ENCODE data around the gene AVPR2. TPM values are rescaled to one million over a fixed set of nuclear protein-coding genes. Genes with fewer than 3 reads are reported as not detected.

Gene AVPR2
- polyA plus RNA-seq, result not detected

DNA sequence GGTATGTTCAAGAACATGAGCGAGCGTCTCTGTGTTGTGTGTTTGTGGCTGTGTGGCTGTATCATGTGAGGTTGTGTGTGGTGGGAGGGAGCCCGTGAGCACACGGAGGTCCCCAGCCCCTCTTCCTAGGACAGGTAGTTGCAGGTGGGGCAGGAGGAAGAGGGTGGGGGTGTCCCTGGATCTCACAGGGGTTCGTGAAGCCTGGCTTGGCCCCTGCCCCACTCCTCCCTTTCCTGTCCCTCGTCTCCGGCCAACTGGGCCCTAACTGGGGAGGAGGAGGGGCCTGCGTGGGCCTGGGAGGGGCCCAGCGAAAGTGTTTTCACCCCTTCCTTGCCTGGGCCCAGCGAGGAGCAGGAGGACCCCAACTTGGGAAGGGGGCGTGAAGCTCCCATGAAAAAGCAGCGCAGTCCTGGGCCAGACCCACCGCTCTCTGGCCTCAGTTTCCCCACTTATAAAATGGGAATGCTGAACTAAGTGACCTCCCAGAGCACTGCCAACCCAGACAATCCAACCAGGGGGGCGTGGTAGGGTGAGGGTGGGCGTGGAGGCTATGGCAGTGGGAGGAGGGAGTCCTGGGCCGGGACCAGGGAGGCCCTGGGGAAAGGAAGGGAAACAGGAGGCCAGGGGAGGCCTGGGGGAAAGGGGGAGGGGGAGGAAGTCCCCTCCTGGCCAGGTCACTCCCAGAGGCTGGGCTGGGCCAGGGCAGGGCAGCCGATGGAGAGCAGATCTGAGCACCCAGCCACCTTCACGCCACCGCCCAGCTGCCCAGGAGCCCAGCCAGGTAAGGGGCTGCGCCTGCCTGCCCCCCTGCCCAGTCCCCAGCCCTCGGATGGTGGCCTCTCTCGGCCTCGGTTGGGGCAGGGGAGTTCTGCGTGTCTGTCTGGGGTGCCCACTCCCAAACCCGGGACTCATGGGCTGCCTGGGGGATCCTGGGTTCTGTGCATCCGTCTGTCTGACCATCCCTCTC is at the start of gene AVPR2:
AVPR2 (plus strand) TSS at position 683 of the 967 bp plus-strand sequence. CDS start 473 bp downstream, outside the sequence.
- H3K9me3 Mint-ChIP-seq, result peaks cover 0 to 4% (median 0%) of the 10 kb centered on the region in 3 donors
- peak within 1 kb of the TSS; percentile 59 to 87 (median 80) for H3K27ac Mint-ChIP-seq
- peak within 1 kb of the TSS; percentile 4 to 88 (median 48) for H3K4me3 Mint-ChIP-seq
- peaks cover 2% of the 10 kb centered on the region for H3K36me3 Mint-ChIP-seq
- H3K27me3 Mint-ChIP-seq, result peaks cover 5% of the 10 kb centered on the region
- H3K4me1 Mint-ChIP-seq, result peaks cover 12 to 38% (median 30%) of the 10 kb centered on the region in 3 donors

- peaks cover 36% of the 10 kb centered on the region for H3K27me3 Mint-ChIP-seq
- H3K4me3 Mint-ChIP-seq, result no peak overlapping the region
- H3K4me1 Mint-ChIP-seq, result peaks cover 0 to 4% (median 0%) of the 10 kb centered on the region in 3 donors
- H3K9me3 Mint-ChIP-seq, result no peaks in the 10 kb centered on the region
- no peaks in the 10 kb centered on the region for H3K36me3 Mint-ChIP-seq
- H3K27ac Mint-ChIP-seq, result no peak overlapping the region
Measured at GRCh38 chrX:153854702-153855101, 49.8 kb upstream of the AVPR2 start.

DNA sequence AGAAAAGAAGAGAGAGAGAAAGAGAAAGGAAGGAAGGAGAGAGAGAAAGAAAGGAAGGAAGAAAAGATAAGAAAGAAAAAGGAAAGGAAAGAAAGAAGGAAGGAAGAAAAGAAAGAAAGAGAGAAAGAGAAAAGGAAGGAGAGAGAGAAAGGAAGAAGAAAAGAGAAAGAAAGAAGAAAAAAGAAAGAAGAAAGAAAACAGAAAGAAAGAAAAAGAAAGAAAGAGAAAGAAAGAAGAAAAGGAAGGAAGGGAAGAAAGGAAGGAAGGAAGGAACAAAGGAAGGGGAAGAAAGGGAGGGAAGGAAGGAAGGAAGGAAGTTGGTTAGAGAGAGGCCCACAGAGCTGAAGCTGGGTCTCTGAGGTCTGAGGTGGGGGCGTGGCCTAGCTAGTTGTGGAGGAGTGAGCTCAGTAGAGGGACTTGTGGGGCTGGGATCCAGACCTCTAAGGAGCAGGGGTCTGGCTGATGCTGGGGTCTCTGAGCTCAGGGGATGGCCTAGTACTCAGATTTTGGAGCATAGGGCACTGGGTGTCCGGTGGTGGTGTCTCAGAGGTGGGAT is 47.0 kb upstream of the AVPR2 start:
- Mint-ChIP-seq H3K27me3 (peaks cover 25% of the 10 kb centered on the region), H3K4me3 (no peak overlapping the region), H3K4me1 (peaks cover 0 to 13% (median 0%) of the 10 kb centered on the region in 3 donors), H3K27ac (no peak overlapping the region), H3K36me3 (no peaks in the 10 kb centered on the region), H3K9me3 (no peaks in the 10 kb centered on the region)

DNA sequence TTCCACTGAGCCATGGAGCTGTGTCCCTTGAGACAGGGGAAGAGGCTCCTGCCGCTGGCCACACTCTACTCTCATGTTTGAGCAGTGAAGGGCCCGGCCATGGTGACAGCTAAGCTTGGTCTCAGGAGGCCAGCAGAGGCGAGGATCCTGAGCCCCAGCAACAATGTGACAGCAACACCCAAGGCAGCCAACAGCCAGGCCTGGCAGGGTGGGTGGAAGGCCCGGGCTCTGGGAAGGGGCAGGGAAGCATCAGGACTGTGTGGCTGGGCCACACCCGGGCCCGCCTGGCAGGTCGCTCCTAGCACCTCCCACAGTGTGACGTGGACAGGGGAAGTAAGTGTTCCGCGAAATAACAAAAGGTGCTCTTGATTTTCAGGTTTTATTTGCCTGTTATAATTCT is 43.3 kb upstream of the AVPR2 start:
- Mint-ChIP-seq H3K4me1 (peaks cover 0 to 13% (median 0%) of the 10 kb centered on the region in 3 donors), H3K9me3 (no peaks in the 10 kb centered on the region), H3K36me3 (no peaks in the 10 kb centered on the region), H3K27me3 (peaks cover 7% of the 10 kb centered on the region), H3K4me3 (no peak overlapping the region), H3K27ac (no peak overlapping the region)

- no peak overlapping the region for H3K4me3 Mint-ChIP-seq
- H3K27me3 Mint-ChIP-seq, result peaks cover 5% of the 10 kb centered on the region
- no peak overlapping the region for H3K27ac Mint-ChIP-seq
- H3K9me3 Mint-ChIP-seq, result no peaks in the 10 kb centered on the region
- H3K36me3 Mint-ChIP-seq, result no peaks in the 10 kb centered on the region
- H3K4me1 Mint-ChIP-seq, result peaks cover 0 to 13% (median 0%) of the 10 kb centered on the region in 3 donors
Measured at GRCh38 chrX:153861733-153862310, 42.7 kb upstream of the AVPR2 start.

GRCh38 chrX:153862369-153863250 is 41.9 kb upstream of the AVPR2 start:
- no peak overlapping the region for H3K4me3 Mint-ChIP-seq
- no peak overlapping the region for H3K27ac Mint-ChIP-seq
- no peaks in the 10 kb centered on the region for H3K36me3 Mint-ChIP-seq
- H3K9me3 Mint-ChIP-seq, result no peaks in the 10 kb centered on the region
- peaks cover 0 to 12% (median 0%) of the 10 kb centered on the region in 3 donors for H3K4me1 Mint-ChIP-seq
- peaks cover 4% of the 10 kb centered on the region for H3K27me3 Mint-ChIP-seq

DNA sequence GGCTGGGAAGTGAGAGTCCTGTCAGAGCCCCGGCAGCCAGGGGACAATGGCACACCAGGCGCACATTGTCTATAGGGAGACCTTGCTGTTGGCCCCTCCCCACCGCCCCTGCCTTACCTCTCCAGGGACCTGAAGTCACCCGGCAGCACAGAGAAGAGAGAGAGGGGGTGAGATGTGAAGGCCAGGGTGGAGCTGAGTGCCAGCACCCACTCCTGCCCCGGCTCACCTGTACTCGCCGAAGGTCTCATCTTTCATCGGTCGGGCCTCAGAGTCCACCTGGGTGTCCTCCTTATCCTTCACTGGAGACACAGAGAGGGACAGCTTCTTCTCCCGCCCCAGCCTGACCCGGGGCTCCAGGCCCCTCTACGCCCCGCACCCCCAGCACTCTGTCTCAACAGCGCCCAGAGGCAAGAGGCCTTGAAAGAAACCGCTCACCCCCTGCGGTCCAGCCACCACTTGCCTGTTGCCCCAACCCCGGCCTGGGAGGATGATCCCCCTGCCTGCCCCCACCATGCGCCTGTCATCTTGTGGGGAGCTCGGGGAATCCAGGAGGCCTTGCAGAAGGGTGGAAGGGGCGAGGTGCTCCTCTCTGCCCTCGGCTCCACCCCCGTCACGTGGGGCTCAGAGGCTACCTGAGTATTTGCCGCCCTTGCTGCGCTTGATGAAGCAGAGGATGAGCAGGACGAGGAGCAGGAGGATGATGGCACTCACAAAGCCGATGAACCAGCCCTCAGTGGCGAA is 41.1 kb upstream of the AVPR2 start:
- Mint-ChIP-seq H3K36me3 (no peaks in the 10 kb centered on the region), H3K4me3 (no peak overlapping the region), H3K9me3 (no peaks in the 10 kb centered on the region), H3K27me3 (peaks cover 5% of the 10 kb centered on the region), H3K27ac (no peak overlapping the region), H3K4me1 (peaks cover 0 to 11% (median 0%) of the 10 kb centered on the region in 3 donors)

DNA sequence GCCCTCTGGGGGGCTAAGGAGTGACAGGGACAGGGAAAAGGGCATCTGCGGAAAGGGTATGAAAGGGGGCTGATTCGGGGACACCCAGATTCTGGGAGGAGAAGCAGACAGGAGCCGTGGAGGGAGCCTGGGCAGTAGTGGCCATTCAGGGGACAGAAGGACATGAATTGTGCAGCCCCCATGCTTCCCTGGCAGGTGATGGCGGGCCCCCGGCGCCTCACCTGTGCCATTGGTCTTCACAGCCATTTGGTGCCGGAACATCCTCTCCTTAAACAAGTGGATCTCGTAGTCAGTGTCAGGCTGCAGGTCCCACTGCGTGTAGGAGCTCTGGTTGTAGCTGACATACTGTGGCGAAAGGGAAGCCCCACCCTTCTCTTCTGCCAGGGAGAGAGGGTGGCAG is 40.4 kb upstream of the AVPR2 start:
- Mint-ChIP-seq H3K4me3 (no peak overlapping the region), H3K4me1 (peaks cover 0 to 11% (median 0%) of the 10 kb centered on the region in 3 donors), H3K36me3 (no peaks in the 10 kb centered on the region), H3K9me3 (no peaks in the 10 kb centered on the region), H3K27me3 (peaks cover 5% of the 10 kb centered on the region), H3K27ac (no peak overlapping the region)

GRCh38 chrX:153864561-153865320 is 39.7 kb upstream of the AVPR2 start:
- H3K27me3 Mint-ChIP-seq, result peaks cover 5% of the 10 kb centered on the region
- peaks cover 0 to 9% (median 0%) of the 10 kb centered on the region in 3 donors for H3K4me1 Mint-ChIP-seq
- H3K36me3 Mint-ChIP-seq, result no peaks in the 10 kb centered on the region
- no peaks in the 10 kb centered on the region for H3K9me3 Mint-ChIP-seq
- no peak overlapping the region for H3K27ac Mint-ChIP-seq
- no peak overlapping the region for H3K4me3 Mint-ChIP-seq

DNA sequence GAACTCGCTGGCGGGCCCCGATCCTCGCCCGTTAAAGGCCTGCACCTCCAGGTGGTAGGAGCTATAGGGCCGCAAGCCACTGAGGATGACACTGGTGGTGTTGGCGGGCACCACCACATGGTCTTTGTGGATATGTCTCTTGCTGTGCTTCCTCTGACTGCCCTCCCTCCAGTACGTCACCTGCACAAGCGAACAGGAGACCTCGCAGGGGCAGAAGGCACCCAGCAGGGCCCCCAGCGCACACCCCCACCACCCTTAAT is 39.2 kb upstream of the AVPR2 start:
- Mint-ChIP-seq H3K27ac (no peak overlapping the region), H3K9me3 (no peaks in the 10 kb centered on the region), H3K4me3 (no peak overlapping the region), H3K4me1 (peaks cover 0 to 9% (median 0%) of the 10 kb centered on the region in 3 donors), H3K36me3 (no peaks in the 10 kb centered on the region), H3K27me3 (peaks cover 7% of the 10 kb centered on the region)

- H3K36me3 Mint-ChIP-seq, result no peaks in the 10 kb centered on the region
- H3K27ac Mint-ChIP-seq, result no peak overlapping the region
- H3K4me3 Mint-ChIP-seq, result no peak overlapping the region
- peaks cover 10% of the 10 kb centered on the region for H3K27me3 Mint-ChIP-seq
- H3K4me1 Mint-ChIP-seq, result peaks cover 0 to 8% (median 0%) of the 10 kb centered on the region in 3 donors
- H3K9me3 Mint-ChIP-seq, result no peaks in the 10 kb centered on the region
Measured at GRCh38 chrX:153865685-153866084, 38.8 kb upstream of the AVPR2 start.

- Mint-ChIP-seq H3K4me3 (peak overlapping the region in 1 of 4 donors; percentile 21), H3K27ac (no peak overlapping the region), H3K36me3 (peaks cover 1% of the 10 kb centered on the region), H3K9me3 (no peaks in the 10 kb centered on the region), H3K4me1 (peaks cover 0 to under 1% (median 0%) of the 10 kb centered on the region in 3 donors), H3K27me3 (peaks cover 11% of the 10 kb centered on the region)
Measured at GRCh38 chrX:153866302-153867019, 38.0 kb upstream of the AVPR2 start.

- H3K4me1 Mint-ChIP-seq, result no peaks in the 10 kb centered on the region
- no peak overlapping the region for H3K4me3 Mint-ChIP-seq
- H3K27me3 Mint-ChIP-seq, result peaks cover 11% of the 10 kb centered on the region
- peaks cover 1% of the 10 kb centered on the region for H3K36me3 Mint-ChIP-seq
- H3K9me3 Mint-ChIP-seq, result no peaks in the 10 kb centered on the region
- no peak overlapping the region for H3K27ac Mint-ChIP-seq
Measured at GRCh38 chrX:153867139-153867538, 37.3 kb upstream of the AVPR2 start.
